GM21526 (cell line): Measurements from ENCODE around the gene IL34.
"Not testable (repeated sequence)": the region's sequence is repeated elsewhere in the genome, so short reads cannot be mapped to it uniquely, and the experiment has no call there.

Experiments used
- ATAC-seq: cut with Tn5 transposase; IDR thresholded peaks from one replicate; pipeline ENCODE4 v1.9.1; 2021; ENCODE audit warnings: moderate library complexity; ENCODE audit not compliant: unreplicated experiment, low FRiP score

Gene IL34

GRCh38 chr16:70656712-70657263 is 10.4 kb downstream of the IL34 start:
- no peak for ATAC-seq

DNA sequence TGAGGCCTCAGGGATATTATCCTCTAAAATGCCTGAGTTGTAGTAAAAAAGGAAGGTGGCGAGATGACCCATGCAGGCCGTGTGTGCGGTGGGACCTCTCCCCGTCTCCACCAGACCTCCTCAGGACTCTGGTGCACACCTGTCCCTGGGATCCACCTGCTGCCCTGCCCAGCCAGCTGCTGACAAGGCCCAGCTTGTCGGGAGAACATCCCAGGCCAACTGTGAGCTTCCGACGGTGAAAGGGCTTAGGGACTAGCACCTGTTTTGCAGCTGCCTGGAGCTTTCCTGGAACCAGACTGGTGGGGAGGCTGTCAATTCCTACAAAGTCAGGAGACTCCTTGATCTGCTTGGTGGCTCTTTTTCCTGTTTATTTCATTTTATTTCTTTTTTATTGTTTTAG is 11.6 kb downstream of the IL34 start:
- no peak for ATAC-seq

GRCh38 chr16:70658921-70659320 is 12.6 kb downstream of the IL34 start:
- ATAC-seq, result no peak

- no peak for ATAC-seq
These were observed 13.2 kb downstream of the IL34 start for GRCh38 chr16:70659546-70659945.

GRCh38 chr16:70659953-70660671 is 13.8 kb downstream of the IL34 start:
- ATAC-seq, result no peak

- ATAC-seq, result no peak
These were observed 14.5 kb downstream of the IL34 start for GRCh38 chr16:70660672-70661350.

DNA sequence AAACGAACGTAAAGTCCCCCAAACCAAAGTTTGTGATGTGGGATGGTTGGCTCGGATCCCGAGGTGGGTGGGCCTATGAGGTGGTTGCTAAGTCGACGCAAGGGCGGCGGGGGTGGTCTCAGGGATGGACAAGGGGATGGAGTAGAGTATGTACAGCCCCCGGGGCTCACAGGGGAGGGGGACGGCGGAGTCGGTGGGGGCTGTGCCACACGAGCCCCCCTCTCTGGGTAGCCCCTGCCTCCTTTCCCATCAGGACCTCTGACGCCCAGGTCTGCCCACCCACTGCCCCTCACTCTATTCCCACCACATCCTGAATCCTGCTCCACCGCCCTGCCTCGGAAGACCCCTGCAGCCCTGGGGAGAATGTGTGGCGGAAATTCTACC is 15.2 kb downstream of the IL34 start:
- ATAC-seq, result no peak

DNA sequence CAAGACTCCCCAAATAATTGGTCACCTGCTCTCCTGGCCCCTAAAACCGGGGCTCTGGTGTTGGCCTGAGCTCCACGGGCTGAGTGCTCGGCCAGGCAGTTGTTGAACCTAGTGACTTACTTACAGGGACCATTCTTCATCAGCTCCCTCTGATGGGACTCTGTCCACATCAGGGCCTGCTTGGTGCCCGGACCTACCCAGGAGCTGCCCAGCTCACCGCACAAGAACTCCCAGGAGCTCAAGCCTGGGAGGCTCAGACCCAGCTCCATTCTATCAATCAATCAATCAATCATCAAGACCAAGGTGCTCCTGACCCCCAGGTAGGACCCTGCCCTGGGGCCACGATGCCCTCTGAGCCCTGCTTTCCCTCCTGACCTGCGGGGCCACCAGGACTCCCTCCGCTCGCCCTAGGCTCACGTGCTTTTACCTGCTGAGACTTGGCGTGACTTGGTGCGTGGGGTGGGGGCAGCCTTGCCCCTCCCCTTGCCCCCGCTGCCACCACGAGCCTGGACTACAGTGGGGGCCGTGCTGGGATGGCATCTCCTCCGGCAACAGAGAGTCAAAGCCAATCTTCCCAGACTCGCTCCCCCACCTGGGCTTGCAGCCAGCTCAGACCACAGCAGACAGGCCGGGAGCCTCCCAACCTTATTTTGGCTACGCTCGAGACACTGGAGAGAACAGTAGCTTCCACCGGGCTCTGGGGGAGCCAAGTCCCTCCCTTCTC is 15.7 kb downstream of the IL34 start:
- ATAC-seq, result no peak

- ATAC-seq, result no peak
These were observed 16.7 kb downstream of the IL34 start for GRCh38 chr16:70662991-70663523.

DNA sequence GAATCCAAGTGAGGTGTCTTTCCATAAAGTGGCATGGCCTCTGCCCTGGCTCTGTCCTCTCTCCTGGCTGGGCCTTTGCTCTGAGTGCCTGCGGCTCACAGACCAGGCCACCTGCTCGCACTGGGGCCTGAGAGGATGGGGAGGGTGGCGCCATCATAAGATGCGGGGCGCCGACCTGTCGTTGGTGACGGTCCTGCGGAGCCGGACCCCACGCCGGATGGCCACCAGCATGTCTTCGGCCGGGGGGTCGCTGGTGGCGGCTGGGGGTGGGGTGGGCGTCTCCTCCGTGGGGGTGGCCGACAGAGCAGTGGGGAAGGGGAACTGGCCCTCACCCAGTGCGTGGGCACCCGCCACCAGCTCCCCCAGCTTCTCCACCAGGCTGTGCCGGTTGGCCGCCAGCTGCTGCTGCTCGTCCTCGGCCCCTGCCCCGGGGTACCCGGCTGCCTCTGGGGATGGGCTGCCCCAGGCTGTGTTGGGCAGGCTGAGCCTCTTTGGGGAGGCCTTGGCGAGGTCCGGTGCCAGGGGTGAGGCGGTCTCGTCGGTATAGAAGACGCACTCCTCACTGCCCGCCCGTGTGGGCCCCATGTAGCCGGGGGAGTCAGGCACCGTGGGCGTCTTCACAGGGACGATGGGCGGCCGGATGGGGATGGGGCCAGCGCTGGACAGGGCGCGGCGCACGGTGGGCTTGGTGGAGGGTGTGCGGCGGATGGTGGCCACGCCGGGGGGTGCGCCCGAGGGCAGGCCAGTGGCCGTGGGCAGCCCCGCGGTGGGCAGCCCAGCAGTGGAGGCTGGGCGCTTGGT is 17.4 kb downstream of the IL34 start:
- no peak for ATAC-seq

GRCh38 chr16:70664325-70665112 is 18.2 kb downstream of the IL34 start:
- no peak for ATAC-seq

GRCh38 chr16:70665113-70665694 is 18.8 kb downstream of the IL34 start:
- no peak for ATAC-seq

GRCh38 chr16:70665806-70666735 is 19.7 kb downstream of the IL34 start:
- ATAC-seq, result no peak

GRCh38 chr16:70670175-70670574 is 23.8 kb downstream of the IL34 start:
- no peak for ATAC-seq

- ATAC-seq, result not testable (repeated sequence)
These were observed 24.6 kb downstream of the IL34 start for GRCh38 chr16:70670938-70671337.

GRCh38 chr16:70674221-70675014 is 28.1 kb downstream of the IL34 start:
- ATAC-seq, result no peak

DNA sequence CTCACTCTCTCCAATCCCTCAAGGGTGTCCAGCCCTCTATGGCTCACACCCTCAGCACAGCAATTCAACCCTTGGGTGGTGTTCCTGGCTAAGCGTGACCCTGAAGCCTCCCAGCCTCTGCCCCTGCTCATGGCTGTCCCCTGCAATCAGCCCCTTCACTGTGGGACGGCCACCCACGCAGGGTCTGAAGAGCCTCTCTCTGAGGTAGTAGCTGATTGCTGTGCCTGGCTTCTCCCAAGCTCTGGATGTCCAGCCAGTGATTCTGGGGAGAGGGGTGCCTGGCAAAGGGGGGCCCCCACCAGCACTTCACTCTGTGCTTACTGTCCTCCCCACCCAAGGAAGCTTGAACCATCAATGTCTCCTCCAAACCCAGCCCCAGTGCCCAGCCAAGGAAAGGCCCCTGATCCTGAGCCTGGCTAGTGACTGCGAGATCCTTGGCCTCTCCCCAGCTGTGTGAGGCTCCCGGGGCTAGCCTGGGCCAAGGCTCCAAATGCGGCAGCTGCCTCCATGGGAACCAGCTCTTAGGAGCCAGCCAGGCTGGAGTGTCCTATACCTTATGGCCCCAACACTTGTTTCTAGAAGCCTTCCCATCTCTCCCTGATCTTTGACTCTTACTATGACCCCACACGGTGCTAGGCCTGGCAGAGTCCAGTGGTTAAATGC is 29.6 kb downstream of the IL34 start:
- ATAC-seq, result no peak
